Suprapubic skin (tissue), 4 donors: Measurements from ENCODE around the gene RSPO3. TPM values are rescaled to one million over a fixed set of nuclear protein-coding genes. Genes with fewer than 3 reads are reported as not detected.

Source experiments
- DNase-seq, 2 donors: peaks; one replicate each; pipeline ENCODE4 v3.0.0-alpha.2; 2019; ENCODE audit warnings: low spot score in 2 of 2
- H3K27ac ChIP-seq: fragments of 200-600 bp; sonication (generic); one replicate; pipeline ENCODE4 v1.5.1; 2019
- H3K27me3 ChIP-seq: fragments of 200-600 bp; sonication (generic); one replicate; pipeline ENCODE4 v1.5.1; 2019
- H3K36me3 ChIP-seq: fragments of 200-600 bp; sonication (generic); one replicate; pipeline ENCODE4 v1.5.1; 2019
- H3K4me1 ChIP-seq: fragments of 200-600 bp; sonication (generic); one replicate; pipeline ENCODE4 v1.5.1; 2019
- H3K4me3 ChIP-seq: fragments of 200-600 bp; sonication (generic); one replicate; pipeline ENCODE4 v1.5.1; 2019; ENCODE audit warnings: mild to moderate bottlenecking
- H3K9me3 ChIP-seq: fragments of 200-600 bp; sonication (generic); one replicate; pipeline ENCODE4 v1.5.1; 2019
- CTCF ChIP-seq, 2 donors: fragments of 200-600 bp in 1 of 2; fragments of 450-650 bp in 1 of 2; sonication (generic) in 1 of 2; IDR thresholded peaks; one replicate each; pipeline ENCODE4 v1.5.1; 2016 to 2019; ENCODE audit warnings: antibody characterized with exemption in 2 of 2, mild to moderate bottlenecking in 1 of 2, moderate library complexity in 1 of 2
- EP300 ChIP-seq: sonication (generic); formaldehyde crosslinking; IDR thresholded peaks from one replicate; pipeline ENCODE4 v1.6.1; 2017; ENCODE audit warnings: antibody characterized with exemption
- POLR2A ChIP-seq, 2 donors: fragments of 450-650 bp; IDR thresholded peaks; one replicate each; pipeline ENCODE4 v1.6.1; 2017; ENCODE audit warnings: antibody characterized with exemption in 2 of 2, mild to moderate bottlenecking in 2 of 2, moderate library complexity in 2 of 2
- POLR2AphosphoS5 ChIP-seq, 3 donors: sonication (generic); formaldehyde crosslinking; IDR thresholded peaks; one replicate each; pipeline ENCODE4 v1.6.1; 2017; ENCODE audit warnings: antibody characterized with exemption in 3 of 3
- WGBS: methylation state at CpG from one replicate; pipeline ENCODE4 v1.1.5; 2018; 5-methylcytosine and 5-hydroxymethylcytosine counted together
- total RNA-seq, 4 donors: library from RNA; depleted of rRNA; stranded (reverse); fragments of >200 nt; gene quantifications; one replicate each; pipeline ENCODE4 v1.1.0, GENCODE V29; 2016

RSPO3 gene
- total RNA-seq, 4 donors from 2014 or later: 0.39 to 3.2 (median 1.1) TPM

GRCh38 chr6:127186889-127187288 lies 68.4 kb downstream of the RSPO3 start:
- TF ChIP-seq POLR2A (IDR thresholded peaks at IDR 0.05) (no peak), CTCF (IDR thresholded peaks at IDR 0.05) (no peak), EP300 (no peak)
- peak in 1 of 2 donors; percentile 82 for DNase-seq

GRCh38 chr6:127188744-127189143 lies 70.3 kb downstream of the RSPO3 start:
- no peak overlapping the region for H3K4me3 ChIP-seq
- H3K9me3 ChIP-seq: no peaks in the 10 kb centered on the region
- WGBS: 93% methylated on average over 1 of the region's 1 CpG
- DNase-seq: no peak
- no peaks in the 10 kb centered on the region for H3K27me3 ChIP-seq
- no peaks in the 10 kb centered on the region for H3K36me3 ChIP-seq
- no peak overlapping the region for H3K27ac ChIP-seq
- no peak for TF ChIP-seq EP300
- no peak for TF ChIP-seq POLR2AphosphoS5 (IDR thresholded peaks at IDR 0.05)
- no peak for TF ChIP-seq CTCF (IDR thresholded peaks at IDR 0.05)
- no peak for TF ChIP-seq POLR2A (IDR thresholded peaks at IDR 0.05)
- peaks cover 13% of the 10 kb centered on the region for H3K4me1 ChIP-seq

More at GRCh38 chr6:127186889-127187288, 68.4 kb downstream of the RSPO3 start:
- Histone ChIP-seq H3K27ac (no peak overlapping the region), H3K27me3 (no peaks in the 10 kb centered on the region), H3K4me1 (no peaks in the 10 kb centered on the region), H3K4me3 (no peak overlapping the region), H3K36me3 (no peaks in the 10 kb centered on the region), H3K9me3 (no peaks in the 10 kb centered on the region)
- 52% methylated on average over 6 of the region's 6 CpGs for WGBS

DNA sequence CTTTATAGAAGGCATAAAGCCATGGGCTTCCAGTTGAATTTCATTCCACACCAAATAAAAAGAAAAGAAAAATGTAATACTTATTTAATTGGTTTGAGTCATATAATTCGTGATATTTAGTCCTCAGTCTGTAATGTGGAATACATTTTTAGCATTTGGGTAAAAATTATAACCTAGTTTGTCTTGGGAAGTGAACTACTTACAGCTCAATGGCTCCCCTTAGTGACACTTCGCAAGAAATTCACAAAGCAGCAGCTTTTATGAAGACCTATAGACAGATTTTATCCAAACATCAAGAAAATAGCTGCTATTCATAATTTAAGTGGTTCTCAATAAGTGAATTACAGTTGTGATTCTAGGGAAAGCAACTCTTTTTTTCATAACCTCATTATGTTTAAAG lies 72.1 kb downstream of the RSPO3 start:
- Histone ChIP-seq H3K27me3 (no peaks in the 10 kb centered on the region), H3K4me3 (no peak overlapping the region), H3K9me3 (no peaks in the 10 kb centered on the region), H3K27ac (no peak overlapping the region), H3K36me3 (no peaks in the 10 kb centered on the region), H3K4me1 (peaks cover 13% of the 10 kb centered on the region)
- 30% methylated on average over 2 of the region's 2 CpGs for WGBS
- no peak for TF ChIP-seq EP300
- TF ChIP-seq POLR2A (IDR thresholded peaks at IDR 0.05): no peak
- TF ChIP-seq POLR2AphosphoS5 (IDR thresholded peaks at IDR 0.05): no peak
- no peak for TF ChIP-seq CTCF (IDR thresholded peaks at IDR 0.05)
- no peak for DNase-seq

DNA sequence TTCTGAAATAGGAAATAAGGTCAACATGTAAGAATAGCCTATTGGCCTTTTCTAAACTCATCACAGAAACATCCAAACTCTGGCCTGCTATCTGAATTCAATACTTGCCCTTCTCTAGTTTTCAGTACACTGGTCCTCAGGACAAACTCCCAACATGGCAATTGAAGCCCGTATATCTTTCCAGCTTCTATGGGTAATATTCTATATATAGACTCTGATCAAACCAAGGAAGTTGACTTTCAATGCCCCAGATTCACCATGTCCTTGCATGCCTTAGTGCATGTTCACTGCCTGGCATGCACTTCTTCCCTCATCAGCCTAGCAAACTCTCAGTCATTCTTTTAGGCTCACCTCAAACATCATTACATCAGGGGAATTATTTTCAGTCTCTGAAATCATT lies 73.2 kb downstream of the RSPO3 start:
- peaks cover 13% of the 10 kb centered on the region for H3K4me1 ChIP-seq
- no peak overlapping the region for H3K27ac ChIP-seq
- TF ChIP-seq CTCF (IDR thresholded peaks at IDR 0.05) (no peak), POLR2A (IDR thresholded peaks at IDR 0.05) (no peak), EP300 (no peak), POLR2AphosphoS5 (IDR thresholded peaks at IDR 0.05) (no peak)
- DNase-seq: no peak
- H3K9me3 ChIP-seq: no peaks in the 10 kb centered on the region
- no peaks in the 10 kb centered on the region for H3K36me3 ChIP-seq
- no peak overlapping the region for H3K4me3 ChIP-seq
- no peaks in the 10 kb centered on the region for H3K27me3 ChIP-seq
- WGBS: 44% methylated on average over 1 of the region's 1 CpG

GRCh38 chr6:127192911-127193541 lies 74.6 kb downstream of the RSPO3 start:
- Histone ChIP-seq H3K36me3 (no peaks in the 10 kb centered on the region), H3K27me3 (no peaks in the 10 kb centered on the region), H3K9me3 (no peaks in the 10 kb centered on the region), H3K27ac (no peak overlapping the region), H3K4me1 (peaks cover 13% of the 10 kb centered on the region), H3K4me3 (no peak overlapping the region)
- TF ChIP-seq CTCF (IDR thresholded peaks at IDR 0.05) (no peak), POLR2AphosphoS5 (IDR thresholded peaks at IDR 0.05) (peak in 1 of 3 donors; percentile 36)
- no peak for DNase-seq
- 44% methylated on average over 3 of the region's 3 CpGs for WGBS
